ENCODE measurements around the gene PIGT.
A peak's percentile ranks its signal among the peaks of the same experiment; 100 is the strongest.

Gene PIGT

DNA sequence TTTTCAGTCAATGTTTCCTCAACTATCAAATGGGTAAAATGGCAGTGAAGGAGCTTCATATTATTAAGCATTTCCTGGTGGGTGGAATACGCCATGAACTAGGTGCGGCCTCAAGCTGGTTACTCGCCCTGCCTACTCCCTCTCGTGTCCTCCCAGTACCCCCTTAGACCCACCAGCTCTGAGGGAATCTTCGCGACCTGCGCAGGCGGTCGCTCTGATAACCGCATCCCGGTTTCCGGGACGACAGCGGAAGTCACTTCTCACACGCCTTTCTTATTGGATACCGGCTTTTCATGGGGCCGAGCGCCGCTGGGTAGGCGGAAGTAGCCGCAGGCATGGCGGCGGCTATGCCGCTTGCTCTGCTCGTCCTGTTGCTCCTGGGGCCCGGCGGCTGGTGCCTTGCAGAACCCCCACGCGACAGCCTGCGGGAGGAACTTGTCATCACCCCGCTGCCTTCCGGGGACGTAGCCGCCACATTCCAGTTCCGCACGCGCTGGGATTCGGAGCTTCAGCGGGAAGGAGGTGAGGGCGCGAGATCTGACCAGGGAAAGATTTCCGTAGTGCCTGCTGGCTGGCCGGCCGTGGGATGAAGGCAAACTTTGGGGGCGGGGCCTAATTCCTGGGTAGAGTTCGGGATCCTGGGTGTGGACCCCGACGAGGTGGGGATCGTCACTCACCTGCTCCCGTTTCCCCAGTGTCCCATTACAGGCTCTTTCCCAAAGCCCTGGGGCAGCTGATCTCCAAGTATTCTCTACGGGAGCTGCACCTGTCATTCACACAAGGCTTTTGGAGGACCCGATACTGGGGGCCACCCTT, at the start of gene PIGT:
PIGT (plus strand) TSS at position 320 of the 816 bp plus-strand sequence; CDS start at position 336, 16 bp downstream.
- peak; percentile 93 for DNase-seq

DNA sequence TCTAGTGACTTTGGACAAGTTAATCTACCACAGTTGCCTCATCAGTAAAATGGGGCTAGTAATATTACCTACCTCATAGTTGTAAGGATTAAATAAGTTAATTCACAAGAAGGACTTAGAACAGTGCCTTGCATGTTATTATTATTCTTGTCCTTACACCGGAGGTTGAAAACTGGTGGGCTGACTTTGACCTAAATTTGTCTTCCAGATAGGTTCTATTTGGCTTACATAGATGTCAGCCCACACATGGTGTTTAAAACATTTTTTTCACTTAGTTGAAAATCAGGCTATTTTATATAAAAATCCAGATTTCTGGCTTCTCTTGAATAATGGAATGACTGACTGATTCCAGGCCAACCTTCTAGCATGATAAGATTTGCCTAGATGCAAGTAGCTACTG, 49.7 kb upstream of the PIGT start:
- DNase-seq, result no peak

DNA sequence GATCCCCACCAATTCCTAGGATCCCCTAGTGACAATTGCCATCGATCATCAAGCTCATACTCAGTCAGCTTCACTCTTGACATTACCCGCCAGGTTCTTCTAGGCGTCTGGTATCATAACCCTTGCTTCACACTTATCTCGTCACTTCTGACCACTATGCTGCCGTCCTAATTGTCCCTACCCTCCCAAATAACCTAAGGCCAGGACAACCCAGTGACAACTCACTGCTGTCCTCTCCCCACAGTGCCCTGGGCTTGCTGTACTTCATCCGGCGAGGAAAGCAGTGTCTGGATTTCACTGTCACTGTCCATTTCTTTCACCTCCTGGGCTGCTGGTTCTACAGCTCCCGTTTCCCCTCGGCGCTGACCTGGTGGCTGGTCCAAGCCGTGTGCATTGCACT, 49.3 kb upstream of the PIGT start:
- no peak for DNase-seq

DNA sequence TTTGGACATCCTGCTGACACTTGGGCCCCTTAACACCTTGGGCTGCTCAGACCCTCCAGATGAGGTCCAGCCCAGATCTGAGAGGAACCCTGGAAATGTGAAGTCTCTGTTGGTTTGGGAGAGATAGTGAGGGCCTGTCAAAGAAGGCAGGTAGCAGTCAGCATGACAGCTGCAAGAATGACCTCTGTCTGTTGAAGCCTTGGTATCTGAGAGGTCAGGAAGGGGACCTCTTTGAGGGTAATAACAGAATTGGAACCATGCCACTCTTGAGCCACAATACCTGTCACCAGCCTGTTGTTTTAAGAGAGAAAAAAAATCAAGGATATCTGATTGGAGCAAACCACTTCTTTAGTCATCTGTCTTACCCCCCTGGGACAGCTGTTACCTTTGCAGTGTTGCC, 48.8 kb upstream of the PIGT start:
- no peak for DNase-seq

DNA sequence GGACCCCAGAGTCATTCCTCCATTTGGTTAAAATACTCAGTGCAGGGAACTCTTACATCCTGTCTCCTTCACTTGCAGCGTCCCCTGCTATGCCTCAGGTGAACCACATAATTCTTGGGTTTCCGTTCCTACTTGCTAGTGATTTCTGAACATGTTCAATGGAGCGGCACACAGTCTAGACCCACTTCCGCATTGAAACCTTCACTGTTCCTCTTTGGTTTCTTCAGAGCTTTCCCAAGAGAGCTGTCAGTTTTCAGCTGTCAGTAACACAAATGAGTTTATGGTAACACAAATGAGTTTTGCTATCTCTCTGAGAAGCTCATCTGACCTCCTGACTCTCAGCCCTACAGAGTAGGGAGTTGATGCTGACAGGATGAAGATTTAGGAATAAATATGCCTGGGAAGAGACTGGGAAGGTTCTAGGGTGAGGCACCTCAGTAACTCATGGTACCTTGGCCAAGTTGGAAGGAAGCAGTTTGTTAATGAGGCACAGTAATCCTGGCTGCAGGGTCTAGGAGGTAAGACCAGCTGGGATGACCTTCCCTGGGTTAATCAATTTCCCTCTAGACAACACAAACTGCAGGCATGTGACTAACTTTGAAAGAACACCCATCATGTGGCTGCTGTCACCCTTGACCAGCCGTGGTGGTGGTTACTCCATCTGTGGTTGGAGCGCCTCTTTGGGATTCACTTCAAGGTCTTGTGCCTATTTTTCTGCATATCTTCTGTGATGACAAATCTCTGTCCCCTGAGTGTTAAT, 47.5 kb upstream of the PIGT start:
- DNase-seq, result no peak

DNA sequence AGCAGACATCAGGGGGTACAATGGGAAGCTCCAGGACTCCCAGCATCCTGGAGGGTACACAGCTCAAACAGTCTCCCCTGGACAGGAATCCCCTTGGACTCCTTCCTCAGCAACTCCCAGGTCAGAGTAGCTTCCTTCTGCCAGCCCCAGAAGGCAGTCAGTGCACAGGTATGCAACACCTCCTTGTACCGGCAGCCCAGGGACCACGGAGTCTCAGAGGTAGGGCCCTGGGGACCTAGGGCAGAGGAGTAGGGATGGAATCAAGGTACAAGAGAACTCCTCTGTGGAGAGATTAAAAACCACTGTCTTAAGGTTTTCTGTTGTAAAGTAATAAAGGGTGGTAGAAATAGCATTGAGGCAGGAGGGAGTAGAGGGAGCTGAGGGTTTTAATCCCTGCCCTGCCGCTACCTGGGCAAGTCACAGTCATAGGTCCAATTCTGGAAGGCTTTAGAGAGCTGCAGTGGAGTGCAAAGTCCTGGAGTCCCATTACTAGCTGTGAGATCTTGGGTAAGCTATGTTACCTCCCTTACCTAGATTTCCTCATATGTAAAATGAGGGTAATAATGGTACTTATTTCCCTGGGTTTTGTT, 45.3 kb upstream of the PIGT start:
- DNase-seq, result no peak

DNA sequence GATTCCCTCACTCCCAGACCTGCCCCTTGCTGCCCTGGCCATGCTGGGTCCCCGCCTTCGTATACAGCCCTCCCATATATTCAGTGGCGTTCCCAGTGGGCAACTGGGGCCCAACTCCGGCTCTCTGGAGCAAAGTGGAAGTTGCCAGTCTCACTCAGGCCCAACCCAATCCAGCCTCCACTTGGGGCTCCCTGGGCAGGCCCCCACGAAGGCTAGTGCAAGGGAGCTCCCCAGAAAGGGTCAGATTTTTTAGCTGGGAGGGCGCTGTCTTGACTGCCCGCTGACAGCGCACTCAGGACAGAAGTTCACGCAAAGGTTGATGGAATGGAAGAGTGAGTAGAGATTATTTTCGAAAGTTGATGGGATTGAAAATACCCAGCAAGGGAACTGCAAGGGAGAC, 43.7 kb upstream of the PIGT start:
- DNase-seq, result no peak

DNA sequence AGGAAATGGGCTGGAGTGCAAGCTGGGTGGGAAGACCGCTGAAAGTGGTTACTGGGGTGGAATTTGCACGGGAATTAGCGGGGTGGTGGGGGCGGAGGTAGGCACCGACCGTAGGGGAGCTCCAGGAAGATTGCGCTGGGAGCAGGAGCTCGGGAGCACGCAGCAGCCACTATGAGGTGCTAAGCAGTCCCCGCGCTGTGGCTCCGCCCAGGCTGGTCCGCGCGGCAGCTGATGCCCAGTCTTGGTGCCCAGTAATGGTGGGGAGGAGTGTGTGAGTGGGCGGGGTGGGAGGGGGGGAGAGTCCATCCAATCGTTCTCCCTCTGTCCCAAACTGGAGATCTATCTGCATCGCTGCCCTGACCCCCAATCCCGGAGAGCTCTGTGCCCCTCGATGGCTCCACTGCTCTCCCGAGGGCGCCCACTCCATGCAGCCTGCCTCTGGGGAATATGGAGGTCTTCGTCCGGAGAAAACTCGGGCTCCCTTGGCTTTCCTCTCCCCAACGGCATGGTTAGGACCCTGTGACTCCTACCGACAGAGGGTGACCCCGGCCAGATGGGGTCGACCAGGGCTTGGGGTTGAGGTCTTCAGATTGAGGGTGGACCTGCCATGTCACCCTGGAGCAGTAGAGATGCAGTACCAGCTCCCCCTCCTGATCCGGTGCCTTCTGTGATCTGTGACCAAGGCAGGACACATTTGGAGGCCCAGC, 43.1 kb upstream of the PIGT start:
- peak in 1 of 2 experiments; percentile 70 for DNase-seq

DNA sequence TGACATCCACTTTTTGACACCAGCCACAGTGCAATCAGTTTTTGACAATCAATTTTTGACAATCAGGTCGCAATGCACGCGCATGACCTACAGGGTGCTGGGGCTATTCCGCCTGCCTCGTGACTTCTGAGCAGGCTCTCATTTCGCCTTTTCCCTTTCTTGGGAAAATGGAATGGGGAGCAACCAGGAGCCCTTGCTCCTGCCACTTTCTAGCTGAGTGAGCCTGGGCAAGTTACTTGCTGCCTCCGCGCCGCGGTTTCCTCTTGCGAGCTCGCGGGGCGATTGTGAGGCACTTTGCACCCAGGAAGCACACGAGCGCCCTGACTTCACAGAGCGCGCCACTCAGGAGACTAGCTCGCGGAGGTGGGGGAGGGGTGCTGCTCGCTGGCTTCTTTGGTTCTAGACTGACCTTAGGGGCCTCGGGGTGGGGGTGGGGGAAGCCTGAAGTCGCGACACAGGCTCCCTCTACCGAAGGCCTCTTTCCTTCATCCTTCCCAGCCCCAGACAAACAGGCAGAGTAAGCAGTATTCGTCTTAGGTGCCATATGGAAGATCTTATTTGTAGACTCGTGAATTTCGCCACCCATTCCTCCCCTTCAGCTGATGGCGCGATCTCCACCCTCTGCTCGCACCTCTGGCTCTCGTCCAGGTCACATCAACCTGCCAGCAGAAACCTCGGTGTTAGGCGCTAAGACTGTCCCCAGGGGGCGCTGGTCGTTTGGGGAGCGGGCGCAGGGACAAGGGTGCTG, 42.4 kb upstream of the PIGT start:
- DNase-seq, result peak; percentile 85 to 88

DNA sequence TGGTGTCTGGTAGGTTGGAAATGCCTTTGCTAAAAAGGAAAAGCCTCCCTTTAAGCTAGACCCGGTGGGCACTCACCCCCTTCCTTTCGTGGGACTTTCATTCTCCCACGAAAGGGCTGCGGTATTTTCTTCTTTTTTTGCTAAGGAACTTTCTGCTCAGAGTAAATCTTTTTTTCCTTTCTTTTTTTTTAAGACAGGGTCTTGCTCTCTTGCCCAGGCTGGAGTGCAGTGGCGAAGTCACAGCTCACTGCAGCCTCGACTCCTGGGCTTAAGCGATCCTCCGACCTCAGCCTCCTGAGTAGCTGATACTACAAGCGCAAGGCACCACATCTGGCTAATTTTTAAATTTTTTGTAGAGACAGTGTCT, 41.9 kb upstream of the PIGT start:
- DNase-seq, result no peak

DNA sequence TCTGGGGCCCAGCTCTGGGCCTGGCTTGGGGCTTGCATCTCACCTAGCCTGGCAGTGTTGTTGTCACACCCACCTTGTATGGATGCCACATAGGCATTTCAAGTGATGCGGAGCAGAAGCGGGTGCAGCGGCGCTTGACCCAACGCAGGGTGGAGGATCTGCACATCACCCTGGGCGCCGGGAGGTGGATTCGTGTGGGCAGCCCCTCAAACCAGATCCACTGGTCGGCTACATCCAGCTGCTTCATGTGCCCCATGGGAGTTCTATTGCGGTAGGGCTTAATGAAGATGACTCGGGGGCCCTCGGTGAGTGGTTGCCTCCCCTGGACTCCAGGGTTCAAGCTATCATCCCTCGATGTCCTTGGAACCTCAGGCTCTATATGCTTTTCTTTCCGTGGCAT, 41.0 kb upstream of the PIGT start:
- no peak for DNase-seq

DNA sequence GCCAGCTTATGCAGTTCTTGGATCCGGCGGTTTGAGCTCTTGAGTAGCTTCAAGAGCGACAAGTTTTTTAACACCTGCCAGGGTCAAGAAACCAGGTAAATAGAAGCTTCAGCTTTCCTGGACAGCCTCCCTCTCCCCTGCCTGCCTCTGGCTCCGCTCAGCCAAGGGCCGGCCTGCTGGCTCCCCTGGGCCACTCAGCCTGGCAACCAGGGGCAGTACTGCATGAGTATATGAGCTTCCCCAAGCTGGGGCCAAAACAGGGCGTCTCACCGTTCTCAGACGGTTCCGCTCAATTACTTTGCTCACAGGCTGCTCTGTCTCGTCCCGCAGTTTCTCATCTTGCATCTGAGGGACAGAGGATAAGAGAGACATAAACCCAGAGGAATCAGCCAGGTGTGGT, 38.7 kb upstream of the PIGT start:
- no peak for DNase-seq

DNA sequence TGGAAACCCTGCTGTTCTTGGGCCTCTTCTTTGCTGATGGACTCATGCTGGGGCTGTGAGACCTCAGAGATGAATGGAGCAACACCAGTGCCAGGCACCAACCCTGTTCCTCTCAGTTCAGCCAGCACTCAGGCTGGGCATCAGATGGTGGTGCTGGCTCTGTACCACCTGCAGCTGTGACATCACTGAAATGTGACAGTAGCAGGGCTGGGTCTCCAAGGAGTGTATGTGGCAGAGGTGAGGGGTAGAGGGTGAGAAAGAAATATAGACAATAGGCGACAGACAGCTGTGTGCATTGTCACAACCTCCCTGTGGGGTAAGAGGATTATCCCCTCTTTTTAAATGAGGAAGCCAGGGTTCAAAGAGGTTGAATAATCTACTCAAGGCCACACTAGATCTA, 37.8 kb upstream of the PIGT start, which contains the start of gene TP53TG5:
TP53TG5 (minus strand) TSS at position 135 of the 400 bp plus-strand sequence; CDS start at position 46, 89 bp downstream.
- no peak for DNase-seq

DNA sequence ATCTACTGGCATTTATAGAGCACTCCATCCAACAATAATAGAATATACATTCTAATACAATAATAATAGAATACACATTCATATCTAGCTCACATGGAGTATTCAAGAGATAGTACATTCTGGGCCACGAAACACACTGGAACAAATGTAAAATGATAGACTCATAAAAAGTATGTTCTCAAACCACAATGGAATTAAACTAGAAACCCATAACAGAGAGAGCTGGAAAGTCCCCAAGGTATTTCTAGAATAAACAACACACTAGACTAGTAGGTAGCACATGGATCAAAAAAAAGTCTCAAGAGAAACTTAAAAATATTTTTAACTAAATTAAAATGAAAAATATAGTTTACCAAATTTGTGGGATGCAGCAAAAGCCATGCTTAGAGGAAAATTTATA, 28.7 kb upstream of the PIGT start:
- DNase-seq, result no peak

DNA sequence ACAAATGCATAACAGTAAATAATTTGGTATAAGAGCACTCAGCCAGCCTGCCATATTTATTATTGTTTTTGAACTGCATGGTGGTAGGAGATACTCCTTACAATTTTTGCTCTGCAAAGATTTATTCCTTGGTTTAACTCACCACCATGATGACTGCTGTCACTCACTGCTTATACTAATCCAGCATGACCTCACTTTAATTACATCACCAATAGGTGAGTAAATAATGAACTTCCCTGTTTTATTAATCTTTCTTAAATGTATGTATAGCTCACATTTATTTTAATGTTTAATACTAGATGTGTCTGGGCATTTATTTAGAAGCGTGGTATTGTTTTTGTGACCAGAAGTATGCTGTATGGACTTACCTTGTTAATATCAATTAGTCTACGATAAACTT, 25.0 kb upstream of the PIGT start:
- no peak for DNase-seq

DNA sequence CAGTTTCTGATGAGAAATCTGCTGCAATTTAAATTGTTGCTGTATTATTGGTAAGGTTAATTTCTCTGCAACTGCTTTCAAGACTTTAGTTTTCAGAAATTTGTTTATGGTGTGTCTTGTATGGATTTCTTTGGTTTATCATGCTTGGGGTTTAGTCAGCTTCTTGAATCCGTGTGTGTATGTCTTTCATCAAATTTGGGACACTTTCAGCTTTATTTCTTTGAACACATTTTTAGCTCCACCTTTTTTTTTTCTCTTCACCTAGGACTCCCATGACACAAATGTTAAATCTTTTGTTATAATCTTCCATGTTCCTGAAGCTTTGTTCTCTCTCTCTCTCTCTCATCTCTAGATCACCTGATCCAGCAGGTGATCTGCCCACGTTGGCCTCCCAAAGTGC, 24.4 kb upstream of the PIGT start:
- DNase-seq, result no peak

DNA sequence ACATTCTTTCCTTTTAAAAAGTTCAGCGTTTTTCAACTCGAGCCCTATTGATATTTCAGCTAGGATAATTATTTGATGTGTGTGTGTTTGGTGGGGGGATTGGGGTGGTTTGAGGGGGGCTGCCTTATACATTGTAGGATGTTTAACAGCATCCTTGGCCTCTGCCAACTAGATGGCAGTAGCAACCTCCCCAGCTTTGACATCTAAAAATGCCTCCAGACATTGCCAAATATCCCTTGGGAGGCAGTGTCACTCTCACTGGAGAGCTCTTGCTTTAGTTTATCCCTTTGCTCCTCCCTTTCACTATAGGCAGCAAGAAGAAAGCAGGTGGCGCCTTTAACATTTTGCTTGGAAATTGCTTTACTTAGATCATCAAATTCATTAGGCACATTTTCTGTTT, 23.2 kb upstream of the PIGT start:
- DNase-seq, result no peak

DNA sequence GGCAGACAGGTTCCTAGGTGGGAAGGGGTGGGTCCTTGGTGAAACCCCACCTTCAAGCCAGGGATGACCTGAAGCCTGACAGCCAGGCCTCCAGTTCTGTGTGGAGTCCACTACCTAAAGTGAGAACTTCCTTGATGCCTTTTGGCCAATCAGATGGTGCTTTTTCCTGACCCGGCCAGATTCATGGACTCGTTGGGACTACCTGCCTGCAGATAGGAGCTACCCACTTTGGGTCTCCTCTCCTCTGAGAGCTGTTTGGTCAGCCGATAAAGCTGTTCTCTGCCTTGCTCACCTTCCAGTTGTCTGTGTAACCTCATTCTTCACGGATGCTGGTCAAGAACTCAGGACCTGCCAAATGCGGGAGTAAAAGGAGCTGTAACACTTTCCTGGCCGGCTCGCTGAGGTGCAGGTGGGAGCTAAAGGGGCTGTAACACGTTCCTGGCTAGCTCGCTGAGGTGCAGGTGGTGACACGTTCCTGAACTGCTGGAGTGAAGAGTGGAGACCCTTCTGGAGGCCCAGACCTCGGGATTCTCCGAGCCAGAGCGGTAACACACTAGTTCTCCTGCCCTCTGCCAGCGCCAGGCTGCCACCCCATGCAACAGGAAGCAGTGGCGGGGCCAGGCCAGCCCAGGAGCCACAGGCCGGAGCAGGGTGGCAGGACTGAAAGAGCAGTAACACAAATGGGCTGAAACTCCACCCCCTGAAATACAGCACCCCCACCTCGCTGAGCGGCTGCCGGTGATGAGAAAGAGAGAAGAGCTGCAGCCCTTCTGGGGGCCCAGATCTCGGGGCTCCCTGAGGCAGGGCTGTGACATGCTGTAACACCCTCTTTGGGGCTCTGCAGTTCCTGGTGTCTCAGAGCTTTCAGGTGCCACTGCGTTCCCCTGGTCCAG, 21.5 kb upstream of the PIGT start:
- no peak for DNase-seq

DNA sequence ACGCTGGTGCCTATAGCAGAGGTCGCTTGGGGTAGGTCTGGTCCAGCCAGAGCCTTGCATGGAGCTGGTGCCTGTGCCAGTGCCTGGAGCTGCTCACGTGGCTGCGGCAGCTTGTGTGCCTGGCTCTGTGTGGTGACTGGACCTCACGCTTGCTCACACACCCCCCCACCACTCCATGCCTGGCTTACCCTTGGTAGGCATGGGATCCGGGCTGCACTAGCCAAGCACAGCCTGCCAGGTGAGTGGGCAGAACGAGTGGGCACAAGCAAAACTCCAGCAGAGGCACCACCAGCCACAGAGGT, 20.9 kb upstream of the PIGT start:
- DNase-seq, result no peak

DNA sequence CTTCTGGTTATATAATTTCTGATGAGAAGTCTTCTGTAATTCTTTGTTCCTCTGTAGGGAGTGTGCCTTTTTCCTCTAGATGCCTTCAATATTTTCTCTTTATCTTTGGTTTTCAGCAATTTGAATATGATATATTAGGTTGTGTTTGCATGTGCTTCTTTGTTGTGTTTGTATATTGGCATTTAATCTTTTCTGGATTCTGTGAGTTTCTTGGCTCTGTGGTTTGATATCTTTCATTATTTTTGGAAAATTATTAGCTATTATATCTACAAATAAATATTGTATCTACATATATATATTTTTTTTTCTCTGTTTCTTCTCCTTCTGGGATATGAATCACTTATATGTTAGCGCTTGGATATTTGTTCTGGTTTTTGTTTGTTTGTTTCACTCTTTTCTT, 16.9 kb upstream of the PIGT start:
- no peak for DNase-seq

DNA sequence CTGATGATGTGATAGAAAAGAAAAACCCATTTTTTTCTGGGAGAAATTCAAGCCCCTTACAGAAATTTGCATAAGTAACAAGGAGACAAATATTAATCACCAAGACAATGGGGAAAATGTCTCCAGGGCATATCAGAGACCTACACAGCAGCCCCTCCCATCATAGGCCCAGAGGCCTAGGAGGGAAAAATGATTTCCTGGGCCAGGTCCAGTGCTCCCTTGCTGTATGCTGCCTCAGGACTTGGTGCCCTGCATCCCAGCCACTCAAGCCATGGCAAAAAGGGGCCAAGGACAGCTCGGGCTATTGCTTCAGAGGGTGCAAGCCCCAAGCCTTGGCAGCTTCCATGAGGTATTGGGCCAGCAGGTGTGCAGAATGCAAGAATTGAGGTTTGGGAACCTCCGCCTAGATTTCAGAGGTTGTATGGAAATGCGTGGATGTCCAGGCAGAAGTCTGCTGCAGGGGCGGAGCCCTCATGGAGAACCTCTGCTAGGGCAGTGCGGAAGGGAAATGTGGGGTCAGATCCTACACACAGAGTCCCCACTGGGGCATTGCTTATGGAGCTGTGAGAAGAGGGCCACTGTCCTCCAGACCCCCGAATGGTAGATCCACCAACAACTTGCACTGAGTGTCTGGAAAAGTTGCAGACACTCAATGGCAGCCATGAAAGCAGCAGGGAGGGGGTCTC, 15.5 kb upstream of the PIGT start:
- DNase-seq, result no peak
